HG03039 (cell line): ENCODE results near the gene CYP19A1.
A peak's percentile ranks its signal among the peaks of the same experiment; 100 is the strongest.
"Not testable (repeated sequence)": the region's sequence is repeated elsewhere in the genome, so short reads cannot be mapped to it uniquely, and the experiment has no call there.

Experiments
- ATAC-seq: cut with Tn5 transposase; IDR thresholded peaks from one replicate; pipeline ENCODE4 v1.9.1; 2021; ENCODE audit warnings: mild to moderate bottlenecking, moderate library complexity; ENCODE audit not compliant: unreplicated experiment

Gene CYP19A1

DNA sequence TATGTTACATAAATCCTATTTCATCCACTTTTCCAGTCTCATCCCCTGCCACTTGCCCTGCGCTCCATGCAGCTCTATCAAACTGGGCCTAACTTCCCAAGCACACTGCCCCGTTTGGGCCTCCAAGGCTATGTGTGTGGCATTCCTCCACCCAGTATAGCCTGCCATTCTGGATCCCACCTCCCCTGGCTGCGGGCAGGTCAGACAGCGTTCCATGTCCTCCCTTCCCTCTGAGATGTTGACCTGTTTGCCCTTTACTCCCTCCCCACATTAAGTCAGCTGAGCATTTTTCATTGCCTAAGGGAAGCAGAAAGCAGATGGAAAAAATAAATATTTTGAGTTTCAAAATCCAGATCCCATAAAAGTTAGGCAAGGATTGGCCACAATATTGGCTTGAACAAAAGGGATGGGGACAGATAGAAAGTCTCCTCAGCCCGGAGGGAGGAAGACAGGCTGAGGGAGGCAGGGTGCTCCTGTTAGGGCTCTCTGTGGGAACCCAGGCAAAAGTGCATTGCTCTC lies 73.3 kb downstream of the CYP19A1 start:
- no peak for ATAC-seq

DNA sequence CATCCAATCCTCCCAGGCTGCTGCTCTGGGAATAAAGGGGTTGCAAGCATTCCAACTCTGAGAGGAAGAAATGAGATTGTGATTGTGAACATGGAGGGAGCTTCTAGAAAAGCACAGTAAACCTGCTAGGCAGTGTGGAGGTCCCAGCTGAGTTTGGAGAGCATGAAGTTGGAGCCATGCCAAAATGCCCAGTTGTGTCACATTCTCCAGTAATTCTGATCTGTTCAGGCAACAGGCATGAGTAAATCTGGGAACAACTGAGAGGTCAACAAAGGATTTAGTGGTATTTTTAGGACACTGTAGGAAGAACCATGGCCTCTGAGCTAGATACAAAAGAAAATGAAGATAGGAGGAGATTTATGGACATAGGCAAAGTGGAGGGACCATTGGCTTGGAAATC lies 74.7 kb downstream of the CYP19A1 start:
- no peak for ATAC-seq

DNA sequence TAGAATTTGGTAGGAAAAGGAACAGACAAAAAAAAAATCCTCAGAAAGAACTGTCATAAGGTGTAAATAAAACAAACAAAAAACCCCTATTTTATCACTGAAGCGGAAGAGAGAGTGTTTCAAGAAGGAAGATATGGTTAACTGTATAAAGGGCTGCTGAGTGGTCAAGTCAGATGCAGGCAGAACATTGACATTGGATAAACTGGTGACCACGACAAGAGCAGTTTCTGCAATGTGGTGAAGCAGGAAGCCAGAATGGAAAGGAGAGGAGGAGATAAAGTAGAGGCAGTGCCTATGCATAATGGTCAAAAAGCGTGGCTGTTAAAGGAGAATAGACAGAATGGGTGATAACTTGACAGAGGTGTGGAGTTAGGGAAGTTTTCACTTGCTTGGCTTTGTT lies 75.3 kb downstream of the CYP19A1 start:
- ATAC-seq, result no peak

DNA sequence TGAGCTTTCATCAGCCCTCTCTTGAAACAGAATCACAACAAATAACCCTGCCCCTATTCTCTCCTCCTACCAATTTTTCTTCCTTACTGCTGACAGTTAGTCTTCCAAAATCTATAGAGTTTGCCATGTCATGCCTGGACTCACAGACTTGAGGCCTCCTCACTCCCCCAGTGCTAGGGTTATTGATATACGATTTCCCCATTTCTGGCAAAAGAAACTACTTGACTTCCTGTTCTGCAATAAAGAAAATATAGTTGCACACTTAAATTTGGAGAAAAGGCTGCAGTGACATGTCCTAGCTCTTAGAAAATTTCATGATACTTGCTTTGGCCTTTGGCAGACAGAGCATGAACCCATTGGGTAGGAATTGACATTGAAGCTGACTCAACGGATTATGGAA lies 75.9 kb downstream of the CYP19A1 start:
- ATAC-seq, result no peak

DNA sequence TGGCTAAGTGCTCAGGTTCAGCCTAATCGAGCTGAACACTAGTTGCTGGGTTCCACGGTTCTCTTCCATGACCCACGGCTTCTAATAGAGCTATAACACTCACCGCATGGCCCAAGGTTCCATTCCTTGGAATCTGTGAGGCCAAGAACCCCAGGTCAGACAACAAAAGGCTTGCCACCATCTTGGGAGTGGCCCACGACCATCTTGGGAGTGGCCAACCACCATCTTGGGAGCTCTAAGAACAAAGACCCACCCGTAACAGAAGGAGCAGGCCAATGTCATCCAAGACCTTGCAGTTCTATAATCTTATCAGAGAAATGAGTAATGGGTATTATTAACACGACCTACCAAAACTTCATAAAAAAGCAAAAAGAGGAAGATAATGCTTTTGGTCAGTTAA lies 77.3 kb downstream of the CYP19A1 start:
- not testable (repeated sequence) for ATAC-seq

DNA sequence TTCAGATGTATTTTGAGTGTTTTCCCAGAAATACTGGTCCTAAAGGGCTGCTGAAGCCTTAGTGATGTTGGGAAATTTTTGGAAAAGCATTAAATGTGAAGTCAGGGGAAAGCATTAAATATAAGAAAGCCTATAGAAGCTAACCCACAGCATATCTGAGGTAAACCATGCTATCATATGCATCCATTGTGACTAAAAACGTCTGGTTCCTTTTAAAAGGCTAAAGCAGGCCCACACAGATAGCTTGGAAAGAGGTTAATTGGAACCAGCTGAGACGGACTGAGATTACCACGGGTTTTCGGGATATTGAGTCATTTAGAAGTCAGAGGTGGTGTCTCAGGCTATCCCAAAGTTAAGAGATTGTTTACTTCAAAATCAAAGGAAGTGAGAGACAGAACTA lies 78.2 kb downstream of the CYP19A1 start:
- no peak for ATAC-seq

DNA sequence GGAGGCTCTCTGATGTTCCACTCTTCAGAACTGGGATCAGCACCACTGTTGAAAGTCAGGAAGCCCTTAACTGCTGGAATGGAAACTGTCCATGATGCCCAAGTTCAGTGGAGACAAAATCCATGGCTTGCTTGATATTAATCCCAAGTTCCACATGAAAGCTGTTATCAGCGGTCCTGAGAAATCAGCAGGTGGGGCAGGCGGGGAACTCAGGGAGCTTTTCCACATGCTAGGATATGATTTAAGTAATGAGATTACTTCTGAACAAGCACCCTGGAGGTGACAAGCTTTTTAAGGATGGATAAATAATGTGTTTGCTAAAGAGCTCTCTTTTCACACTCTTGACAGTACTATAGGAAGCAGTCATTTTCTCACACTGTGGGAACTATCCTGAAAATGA lies 82.9 kb downstream of the CYP19A1 start:
- ATAC-seq, result no peak

DNA sequence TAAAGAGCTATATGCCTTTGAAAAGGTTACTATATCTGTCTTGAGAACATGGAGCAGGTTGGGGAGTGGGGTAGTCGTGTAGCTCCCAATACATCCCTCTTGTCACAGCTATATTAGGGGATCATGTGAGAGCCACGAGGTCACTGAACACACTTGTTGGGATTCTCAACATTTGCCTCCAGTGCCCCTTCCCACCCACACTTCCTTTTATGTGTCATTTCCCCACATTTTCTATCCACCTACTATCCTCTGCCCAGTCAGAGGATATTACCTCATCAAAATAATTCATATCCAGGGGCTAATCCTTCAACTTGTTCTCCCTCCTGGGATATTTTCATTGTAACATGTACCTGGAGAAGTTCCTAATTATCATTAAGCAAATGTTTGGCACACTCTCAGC lies 85.0 kb downstream of the CYP19A1 start:
- no peak for ATAC-seq

DNA sequence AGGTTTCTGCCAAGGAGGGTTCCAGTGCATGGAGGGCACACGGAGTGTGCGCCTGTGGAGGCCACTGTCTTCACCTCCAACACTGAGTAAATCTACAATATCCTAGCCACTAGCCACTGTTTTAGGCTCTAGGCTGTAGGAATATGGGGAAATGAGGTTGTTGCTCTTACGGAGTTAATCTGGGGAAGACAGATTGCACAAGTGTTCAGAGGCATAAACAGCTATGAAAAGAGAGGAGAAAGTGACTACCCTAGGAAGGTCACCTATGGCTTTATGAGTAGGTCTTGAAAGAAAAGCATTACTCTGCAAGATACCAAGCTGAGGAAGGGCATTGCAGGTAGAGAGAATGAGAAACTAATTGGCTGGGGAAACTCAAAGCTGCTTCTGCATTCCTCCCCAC lies 85.7 kb downstream of the CYP19A1 start:
- ATAC-seq, result no peak

DNA sequence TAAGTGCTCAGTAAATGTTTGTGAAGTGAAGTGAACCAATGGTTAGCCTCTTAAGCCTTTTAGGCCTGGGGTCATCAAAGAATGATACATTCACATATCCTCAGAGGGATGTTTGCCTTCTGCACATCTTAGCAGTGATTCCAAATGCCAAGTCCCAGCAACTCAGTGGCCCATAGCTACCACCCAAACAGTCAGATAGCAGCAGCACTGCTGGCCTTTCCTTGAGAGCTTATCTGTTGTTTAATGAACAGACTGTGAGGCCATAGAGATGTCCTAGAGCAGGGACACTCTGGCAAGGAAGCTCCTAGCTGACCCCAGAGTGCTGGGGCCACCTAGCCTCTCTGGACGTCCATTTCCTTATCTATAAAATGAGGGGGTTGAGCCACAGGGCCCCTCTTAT lies 86.8 kb downstream of the CYP19A1 start:
- no peak for ATAC-seq

DNA sequence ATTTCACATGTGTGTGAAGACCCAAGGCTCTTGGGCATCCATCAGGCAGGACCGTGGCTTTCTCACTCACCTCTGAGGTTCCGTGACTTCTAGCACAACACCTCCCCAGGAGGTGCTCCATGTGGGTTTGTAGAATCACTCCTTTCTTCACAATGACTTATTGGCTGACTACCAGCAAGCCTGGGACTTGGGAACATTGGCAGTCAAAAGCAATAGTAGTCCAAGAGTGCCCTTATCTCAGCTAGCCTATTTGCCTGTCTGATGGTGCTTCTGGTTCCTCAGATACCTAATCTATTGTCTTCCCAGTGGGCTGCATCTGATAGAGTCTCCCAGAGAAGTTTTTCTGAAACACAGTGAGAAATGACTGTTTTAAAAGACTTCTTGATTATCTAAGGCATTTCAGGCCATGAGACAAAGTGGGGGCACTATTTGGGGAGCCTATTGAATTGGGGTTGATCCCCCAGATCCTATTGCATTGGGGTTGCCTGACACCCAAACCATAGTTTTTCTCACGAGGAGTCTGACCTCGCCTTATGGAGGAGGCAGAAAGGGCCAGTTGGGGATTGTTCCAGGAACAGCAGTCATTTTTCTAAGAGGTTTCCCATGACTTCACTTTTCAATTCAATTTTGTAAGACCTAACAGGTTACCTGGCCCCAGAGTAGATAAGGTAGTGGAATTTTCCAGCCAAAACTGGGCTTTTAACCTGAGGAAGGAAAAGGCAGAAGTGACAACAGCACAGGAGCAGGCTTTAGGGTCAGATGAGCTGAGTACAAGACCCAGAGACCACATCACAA lies 88.0 kb downstream of the CYP19A1 start:
- no peak for ATAC-seq

DNA sequence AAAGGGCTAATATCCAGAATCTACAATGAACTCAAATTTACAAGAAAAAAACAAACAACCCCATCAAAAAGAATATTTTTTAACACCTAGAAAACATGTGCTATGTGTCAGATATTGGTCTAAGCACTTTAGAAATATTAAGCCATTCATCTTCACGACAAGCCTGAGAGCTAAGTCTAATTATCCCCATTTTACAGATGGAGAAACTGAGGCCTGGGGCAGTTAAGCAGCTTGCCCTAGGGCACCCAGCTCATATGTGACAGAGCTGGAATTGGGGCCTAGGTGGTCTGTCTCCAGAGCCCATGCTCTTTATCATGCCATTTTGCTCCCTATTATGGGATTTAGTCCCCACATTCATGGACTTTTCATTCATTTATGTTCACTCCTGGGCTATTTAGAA lies 92.8 kb downstream of the CYP19A1 start:
- ATAC-seq, result no peak

DNA sequence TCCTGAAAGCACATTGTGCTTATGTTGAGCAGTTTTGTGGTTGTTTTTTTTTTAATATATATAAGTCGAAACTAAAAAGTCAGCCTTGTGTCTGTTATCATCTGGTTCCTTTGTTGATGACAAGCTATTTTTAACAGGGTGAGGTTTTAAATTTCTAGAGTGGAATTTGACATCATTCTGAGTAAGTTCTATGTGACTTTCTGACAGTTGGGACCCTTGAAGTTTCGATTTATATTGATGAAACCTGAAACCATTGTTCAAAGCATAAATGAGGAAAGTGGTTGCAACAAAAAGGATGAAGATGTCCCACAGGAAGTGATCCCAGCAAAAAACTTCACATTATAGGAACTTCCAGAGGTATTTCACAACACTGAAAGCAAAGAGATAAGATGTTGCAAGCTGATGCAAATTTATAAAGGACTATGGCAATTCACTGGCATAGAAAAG lies 94.0 kb downstream of the CYP19A1 start:
- ATAC-seq, result no peak

DNA sequence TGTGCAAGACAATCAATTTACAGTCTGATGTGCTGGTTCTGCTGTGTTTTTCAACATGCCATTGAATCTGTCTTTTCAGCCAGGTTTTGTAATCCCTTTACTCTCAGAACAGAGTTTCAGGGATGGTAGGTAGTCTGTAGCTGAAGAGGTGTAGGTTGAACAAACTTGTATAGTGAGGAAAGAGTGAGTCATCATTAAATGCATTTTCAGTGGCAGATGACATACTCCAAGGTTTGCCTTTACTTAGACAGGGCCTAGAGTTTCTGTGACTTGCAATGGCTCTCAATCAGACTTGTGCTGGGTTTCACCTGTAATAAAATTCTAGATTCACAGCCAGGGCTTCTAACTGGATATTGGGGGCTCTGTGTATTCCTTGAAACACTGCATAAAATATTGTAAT lies 94.6 kb downstream of the CYP19A1 start:
- no peak for ATAC-seq

DNA sequence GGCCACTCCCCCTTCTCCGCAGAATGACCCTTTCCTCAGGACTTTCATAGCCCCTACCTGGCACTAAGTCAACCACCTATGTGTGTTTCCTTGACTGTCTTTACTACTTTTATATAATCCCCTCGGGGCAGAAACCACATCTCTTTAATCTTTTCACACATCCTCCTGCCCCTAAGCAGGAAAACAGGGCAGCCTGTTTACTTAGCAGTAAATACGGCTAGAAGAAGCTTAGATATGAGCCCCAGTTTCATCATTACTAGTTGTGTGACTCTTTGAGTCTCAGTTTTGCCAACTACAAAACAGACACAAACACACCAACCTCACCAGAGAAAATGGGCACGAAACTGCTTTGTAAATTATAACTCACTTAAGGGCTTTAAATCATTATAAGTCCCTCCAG lies 98.3 kb downstream of the CYP19A1 start:
- ATAC-seq, result no peak

DNA sequence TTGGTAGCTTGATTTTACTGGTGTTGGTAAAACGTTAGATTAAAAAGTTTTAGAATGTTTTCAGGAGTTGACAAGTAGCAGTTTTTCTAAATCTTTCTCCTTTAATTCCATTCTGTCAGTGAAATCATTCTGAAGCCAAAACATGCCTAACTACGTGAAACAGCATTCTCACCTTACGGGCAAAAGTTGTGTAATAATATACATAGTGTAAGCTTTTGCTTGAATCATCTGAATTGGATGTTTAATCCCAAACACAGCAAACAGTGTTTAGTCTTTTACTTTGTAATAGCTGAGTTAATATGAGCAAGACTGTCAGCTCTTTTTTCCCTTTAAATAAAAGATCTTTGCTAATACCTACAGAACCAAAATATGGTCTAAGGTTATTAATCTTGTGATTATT lies 100.6 kb downstream of the CYP19A1 start:
- ATAC-seq, result no peak

DNA sequence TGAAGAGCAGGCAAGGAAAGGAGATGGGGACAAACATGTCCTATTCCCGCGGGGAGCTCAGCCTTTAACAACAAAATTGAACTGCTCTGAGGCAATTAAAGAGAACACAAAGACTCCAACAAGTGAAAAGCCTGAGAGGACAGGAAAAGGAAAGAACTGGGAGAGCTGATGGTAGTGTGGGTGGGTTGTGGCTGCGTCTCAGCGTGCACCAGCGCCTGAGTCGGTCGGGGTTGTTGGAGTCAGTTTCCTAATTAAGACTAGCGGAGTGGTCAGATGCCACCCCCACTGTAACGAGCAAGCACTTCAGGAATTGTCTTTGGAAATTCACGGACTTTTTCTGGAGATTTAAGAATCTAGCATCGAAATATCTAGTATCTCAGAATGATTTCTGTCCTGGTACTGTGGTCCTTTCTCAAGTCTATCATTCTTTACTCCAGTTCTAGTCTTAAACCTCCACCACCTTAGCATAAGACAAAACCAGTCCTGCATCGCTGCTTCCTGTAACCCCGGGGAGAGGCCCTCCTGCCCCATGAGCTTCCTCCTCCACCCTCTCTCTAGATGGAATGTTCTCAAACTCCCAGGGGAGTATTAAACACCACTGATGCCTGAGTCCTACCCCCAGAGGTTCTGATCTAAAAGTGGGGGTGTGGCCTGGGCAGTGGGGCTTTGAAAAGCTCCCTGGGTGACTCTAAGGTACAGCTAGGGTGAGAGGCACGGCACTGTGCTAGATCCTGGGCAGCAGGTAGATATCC lies 104.0 kb downstream of the CYP19A1 start:
- no peak for ATAC-seq

DNA sequence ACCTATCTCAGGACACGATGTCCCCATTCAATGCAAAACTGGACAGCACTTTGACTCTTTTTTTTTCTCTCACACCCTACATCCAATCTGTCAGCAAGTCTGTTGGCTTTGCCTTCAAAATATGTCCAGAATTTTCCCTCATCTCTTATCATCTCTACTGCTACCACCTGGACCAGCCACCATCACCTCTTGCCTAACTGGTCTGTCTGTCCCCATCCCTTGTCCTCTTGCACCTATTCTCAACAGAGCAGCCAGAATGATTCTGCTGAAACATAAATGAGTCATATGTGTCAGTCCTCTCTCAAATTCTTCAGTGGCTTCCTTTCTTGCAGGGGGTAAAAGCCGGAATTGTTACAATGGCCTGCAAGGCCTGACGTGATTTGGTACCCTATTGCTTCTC lies 105.8 kb downstream of the CYP19A1 start:
- ATAC-seq, result no peak

DNA sequence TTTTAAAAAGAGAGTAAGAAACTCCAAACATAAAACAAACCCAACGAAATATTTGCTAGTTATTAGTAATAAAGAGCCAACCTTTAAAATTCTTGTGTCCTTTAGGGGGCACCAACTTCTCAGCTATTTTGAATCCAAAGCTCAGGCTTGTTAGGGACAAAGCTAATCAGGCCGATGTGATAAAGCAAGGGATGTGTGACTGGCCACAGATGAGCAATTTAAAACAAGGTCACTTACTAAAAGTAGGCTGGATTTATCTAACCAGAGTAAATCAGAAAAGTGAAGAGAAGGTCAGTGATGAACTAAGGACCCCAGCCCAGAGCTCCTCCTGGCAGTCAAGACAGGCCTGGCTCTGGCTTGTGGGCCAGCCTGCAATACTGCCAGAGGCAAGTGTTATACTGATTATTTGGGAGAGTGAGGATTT lies 108.5 kb downstream of the CYP19A1 start:
- ATAC-seq, result no peak

DNA sequence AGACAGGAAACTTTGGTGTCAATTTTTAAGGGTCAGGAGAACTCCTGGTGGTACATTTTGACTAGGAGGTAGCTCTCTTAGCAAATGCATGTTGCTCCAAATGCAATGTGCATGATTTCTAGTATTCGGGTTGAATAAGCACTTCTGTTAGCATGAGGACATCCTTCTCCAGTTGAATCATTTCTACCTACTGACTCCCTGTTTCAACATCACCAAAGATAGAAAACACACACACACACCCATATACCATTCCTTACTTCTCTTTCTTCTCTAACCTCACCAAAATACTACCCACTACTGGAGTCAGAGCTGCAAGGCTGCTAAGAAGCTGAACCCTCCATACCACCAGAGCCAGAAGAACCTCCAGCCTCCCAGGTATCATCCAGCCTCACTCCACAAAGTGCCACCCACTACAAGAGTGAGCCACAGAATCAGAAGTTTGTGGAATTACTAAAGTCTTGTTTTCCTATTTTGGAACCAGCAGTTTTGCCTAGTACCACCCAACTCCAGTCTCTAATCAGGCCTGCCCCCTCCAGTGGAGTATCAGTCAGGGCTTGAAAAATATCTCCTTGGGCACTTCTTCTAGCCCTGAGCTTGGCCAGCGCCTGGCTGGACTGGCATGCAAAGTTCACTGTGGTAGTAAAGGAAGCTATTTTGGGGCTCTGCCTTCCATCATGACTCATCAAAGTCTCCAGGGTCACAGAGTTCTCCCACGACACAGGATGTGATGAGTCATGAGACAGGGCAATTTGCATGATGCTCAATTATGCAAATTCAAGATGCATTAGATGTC lies 110.3 kb downstream of the CYP19A1 start:
- peak; percentile 69 for ATAC-seq

DNA sequence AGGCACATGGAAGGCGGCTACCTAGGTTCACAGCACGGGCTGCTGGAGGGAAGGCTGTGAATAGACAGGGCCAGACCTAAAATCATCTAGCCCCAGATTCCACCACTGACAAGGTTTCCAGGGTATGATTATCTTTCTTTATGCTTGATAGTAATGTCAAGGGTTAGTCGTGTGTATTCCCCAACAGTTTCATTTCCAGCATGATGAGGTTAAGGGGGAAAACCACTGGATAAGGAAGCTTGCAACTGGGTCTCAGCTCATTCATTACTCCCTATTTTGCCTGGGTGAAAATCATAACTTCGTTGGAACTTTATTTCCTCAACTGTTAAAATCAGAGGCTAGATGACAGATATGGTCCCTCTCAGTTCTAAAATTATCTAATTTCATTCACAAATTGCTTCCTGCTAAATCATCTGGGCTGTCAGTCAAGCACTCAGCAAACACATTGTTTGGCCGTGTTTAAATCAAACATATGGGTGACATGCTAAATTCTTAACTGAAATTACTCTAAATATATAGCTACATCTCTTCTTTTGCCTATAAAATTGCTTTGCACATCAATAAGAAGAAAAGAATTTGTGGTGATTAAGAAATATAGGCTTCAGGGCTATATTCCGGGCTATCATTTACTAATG lies 111.7 kb downstream of the CYP19A1 start:
- no peak for ATAC-seq
